HCT116 (cell line): Measurements from ENCODE around the gene FBXW4. TPM values are rescaled to one million over a fixed set of nuclear protein-coding genes. Genes with fewer than 3 reads are reported as not detected.
A peak's percentile ranks its signal among the peaks of the same experiment; 100 is the strongest.

Source experiments
- ATAC-seq: fragments of 200-7000 bp; cut with Tn5 transposase; 2 replicates; pipeline ENCODE4 v1.9.1; 2020; ENCODE audit warnings: mild to moderate bottlenecking, moderate library complexity
- BruUV-seq: library from RNA; stranded (reverse); fragments of 400-500 nt; replicated peaks from 2 replicates; lab custom pipeline; 2021; lab: Mats Ljungman, UMichigan
- CTCF ChIA-PET: fragments of 300-600 bp; sonication (Branson Sonifier 250); formaldehyde crosslinking; loops from one replicate; lab custom pipeline; 2021; ENCODE audit warnings: antibody characterized with exemption; lab: Charles Lee
- POLR2A ChIA-PET: fragments of 300-600, 350-600 bp; sonication (Branson Sonifier 250); formaldehyde crosslinking; loops from one replicate; lab custom pipeline; 2021; ENCODE audit warnings: antibody characterized with exemption; lab: Charles Lee
- RAD21 ChIA-PET, 2 experiments: fragments of 300-600 bp; sonication (Branson Sonifier 250); formaldehyde crosslinking; loops; one replicate each; lab custom pipeline; 2023; ENCODE audit warnings: low total read pairs in 2 of 2; ENCODE audit not compliant: uncharacterized antibody in 2 of 2, unreplicated experiment in 2 of 2, low non-redundant PET in 1 of 2; lab: Charles Lee
- DNase-seq: peaks from one replicate; pipeline ENCODE4 v3.0.0-alpha.2; 2010; ENCODE audit warnings: low read depth, low spot score
- H2AFZ ChIP-seq: fragments of 200-600 bp; shearing (Covaris generic), sonication (generic); 2 replicates; pipeline ENCODE4 v1.6.1; 2017; ENCODE audit warnings: low read depth, mixed run types, mixed read lengths, antibody characterized with exemption, low read length; ENCODE audit not compliant: poor library complexity, severe bottlenecking
- H3K27ac ChIP-seq: 2 replicates; pipeline ENCODE4 v1.5.1; 2012; ENCODE audit warnings: low read depth, low read length
- H3K27me3 ChIP-seq: fragments of 200-600 bp; sonication (generic); 2 replicates; pipeline ENCODE4 v1.6.1; 2016; ENCODE audit warnings: mixed run types, low read length, mixed read lengths; ENCODE audit not compliant: insufficient read depth
- H3K36me3 ChIP-seq, 2 experiments: fragments of 200-500 bp in 1 of 2; fragments of 200-600 bp in 1 of 2; sonication (Bioruptor generic) in 1 of 2; sonication (generic) in 1 of 2; 2 replicates each; pipeline versions ENCODE4 v1.5.1 to v1.6.1; 2014 to 2016; ENCODE audit warnings: low read length in 2 of 2, inconsistent platforms in 1 of 2, mixed read lengths in 1 of 2, mixed run types in 1 of 2; ENCODE audit not compliant: insufficient read depth in 2 of 2, control insufficient read depth in 1 of 2
- H3K4me1 ChIP-seq, 2 experiments: fragments of 200-600 bp in 1 of 2; sonication (generic) in 1 of 2; 2 replicates each; pipeline versions ENCODE4 v1.5.1 to v1.6.1; 2012 to 2017; ENCODE audit warnings: low read length in 2 of 2, inconsistent platforms in 1 of 2, mild to moderate bottlenecking in 1 of 2, mixed read lengths in 1 of 2, mixed run types in 1 of 2, moderate library complexity in 1 of 2; ENCODE audit not compliant: insufficient read depth in 2 of 2, control insufficient read depth in 1 of 2
- H3K4me2 ChIP-seq: fragments of 200-600 bp; sonication (generic); 2 replicates; pipeline ENCODE4 v1.6.1; 2017; ENCODE audit warnings: mixed run types, low read length, mixed read lengths
- H3K4me3 ChIP-seq, 2 experiments: fragments of 200-600 bp in 1 of 2; sonication (generic) in 1 of 2; replicated peaks in 1 of 2; 2 replicates each; pipeline ENCODE4 v1.5.1; 2011 to 2016; ENCODE audit warnings: low read length in 2 of 2, control low read depth in 1 of 2, low read depth in 1 of 2, mild to moderate bottlenecking in 1 of 2, mixed read lengths in 1 of 2, mixed run types in 1 of 2
- H3K79me2 ChIP-seq: fragments of 200-600 bp; sonication (generic); 2 replicates; pipeline ENCODE4 v1.6.1; 2017; ENCODE audit warnings: mild to moderate bottlenecking, mixed run types, low read length, moderate library complexity, mixed read lengths; ENCODE audit not compliant: insufficient read depth
- H3K9ac ChIP-seq: fragments of 200-600 bp; sonication (generic); 2 replicates; pipeline ENCODE4 v1.6.1; 2016; ENCODE audit warnings: low read length, mixed read lengths
- H3K9me2 ChIP-seq: fragments of 200-600 bp; sonication (generic), shearing (Covaris generic); 2 replicates; pipeline ENCODE4 v1.6.1; 2017; ENCODE audit warnings: mixed run types, mild to moderate bottlenecking, moderate library complexity; ENCODE audit not compliant: insufficient read depth
- H3K9me3 ChIP-seq, 2 experiments: fragments of 200-500 bp in 1 of 2; fragments of 200-600 bp in 1 of 2; sonication (Bioruptor generic) in 1 of 2; sonication (generic) in 1 of 2; 2 replicates each; pipeline ENCODE4 v1.6.1; 2014 to 2017; ENCODE audit warnings: low read length in 2 of 2, mixed read lengths in 2 of 2, inconsistent platforms in 1 of 2, low read depth in 1 of 2, mild to moderate bottlenecking in 1 of 2, mixed run types in 1 of 2, moderate library complexity in 1 of 2; ENCODE audit not compliant: control insufficient read depth in 1 of 2, insufficient read depth in 1 of 2
- H4K20me1 ChIP-seq: fragments of 200-600 bp; sonication (generic), shearing (Covaris generic); 2 replicates; pipeline ENCODE4 v1.6.1; 2017; ENCODE audit warnings: mixed run types, mild to moderate bottlenecking, moderate library complexity; ENCODE audit not compliant: insufficient read depth
- POLR2AphosphoS5 ChIP-seq: IDR thresholded peaks from 2 replicates; pipeline ENCODE4 v1.6.1; 2011; ENCODE audit warnings: mild to moderate bottlenecking, low read depth, low read length, moderate library complexity
- REST ChIP-seq: IDR thresholded peaks from 2 replicates; pipeline ENCODE4 v1.6.1; 2012; ENCODE audit warnings: low read depth
- SIN3A ChIP-seq: IDR thresholded peaks from 2 replicates; pipeline ENCODE4 v1.6.1; 2012; ENCODE audit warnings: low read depth
- SRF ChIP-seq: IDR thresholded peaks from 2 replicates; pipeline ENCODE4 v1.6.1; 2012; ENCODE audit warnings: low read depth
- TCF7L2 ChIP-seq: IDR thresholded peaks from 2 replicates; pipeline ENCODE4 v1.7.0; 2011; ENCODE audit warnings: borderline replicate concordance, inconsistent platforms; ENCODE audit not compliant: insufficient read depth, insufficient read length; ENCODE audit errors: extremely low read depth
- intact Hi-C: fragments of 100-400 bp; cut with micrococcal nuclease; formaldehyde crosslinking; loops from 2 replicates; pipeline ENCODE4 v1.10.0; 2022
- total RNA-seq: library from RNA; stranded (reverse); gene quantifications from one replicate; pipeline ENCODE4 v1.2.1, GENCODE V29; 2021; ENCODE audit not compliant: unreplicated experiment

Gene FBXW4
- total RNA-seq, 1 experiment from 2014 or later, result 35.3 TPM

- intact Hi-C loops, result loop anchor here (10.0 kb wide), 1 partner anchor 513 kb away; the partner anchor contains the start of gene KAZALD1
- no peak overlapping the region for H3K4me2 ChIP-seq
- peaks cover 4 to 7% of the 10 kb centered on the region in 2 experiments; a peak in 2 of 4 replicates for H3K36me3 ChIP-seq
- no peaks in the 10 kb centered on the region for H3K79me2 ChIP-seq
- H3K9me3 ChIP-seq, result no peaks in the 10 kb centered on the region
- CTCF ChIA-PET, result interaction anchor here (1.5 kb wide), 1 partner anchor 364 kb away, joined by 5 read pairs; no protein-coding TSS in a partner anchor
- H3K4me1 ChIP-seq, result peaks cover 0 to 5% of the 10 kb centered on the region in 2 experiments; a peak in 1 of 4 replicates
- no peak overlapping the region for H3K9ac ChIP-seq
- no peak overlapping the region for H3K4me3 ChIP-seq
- RAD21 ChIA-PET, result no interaction called here
- no peak for TF ChIP-seq SRF
- TF ChIP-seq REST, result no peak
- peak; percentile 11; the same call in 1 of the 2 replicates for TF ChIP-seq POLR2AphosphoS5
- TF ChIP-seq SIN3A, result no peak
- TF ChIP-seq TCF7L2, result no peak
- H3K27me3 ChIP-seq, result no peaks in the 10 kb centered on the region
- ATAC-seq, result no peak
- BruUV-seq, result no TSS peak
- no peak overlapping the region for H3K27ac ChIP-seq
- no peak for DNase-seq
- no peaks in the 10 kb centered on the region for H4K20me1 ChIP-seq
- H2AFZ ChIP-seq, result no peak overlapping the region
- H3K9me2 ChIP-seq, result no peaks in the 10 kb centered on the region
- POLR2A ChIA-PET, result no interaction called here
These were observed 116.8 kb downstream of the FBXW4 start for GRCh38 chr10:101578192-101578591.
